Measurements from ENCODE around the gene NRARP.

GRCh38 chr9:137251490-137252268 is 50.4 kb downstream of the NRARP start:
- TF ChIP-seq CTCF (IDR thresholded peaks at IDR 0.05) (no peak), ZBTB21 (CRISPR knock-in tag; IDR thresholded peaks at IDR 0.05; ENCODE audit: borderline replicate concordance) (no peak), ZNF121 (CRISPR knock-in tag; IDR thresholded peaks at IDR 0.05) (no peak), ELF4 (CRISPR knock-in tag; IDR thresholded peaks at IDR 0.05; ENCODE audit: low read depth) (no peak)
- TF ChIP-seq, protein P1, sequence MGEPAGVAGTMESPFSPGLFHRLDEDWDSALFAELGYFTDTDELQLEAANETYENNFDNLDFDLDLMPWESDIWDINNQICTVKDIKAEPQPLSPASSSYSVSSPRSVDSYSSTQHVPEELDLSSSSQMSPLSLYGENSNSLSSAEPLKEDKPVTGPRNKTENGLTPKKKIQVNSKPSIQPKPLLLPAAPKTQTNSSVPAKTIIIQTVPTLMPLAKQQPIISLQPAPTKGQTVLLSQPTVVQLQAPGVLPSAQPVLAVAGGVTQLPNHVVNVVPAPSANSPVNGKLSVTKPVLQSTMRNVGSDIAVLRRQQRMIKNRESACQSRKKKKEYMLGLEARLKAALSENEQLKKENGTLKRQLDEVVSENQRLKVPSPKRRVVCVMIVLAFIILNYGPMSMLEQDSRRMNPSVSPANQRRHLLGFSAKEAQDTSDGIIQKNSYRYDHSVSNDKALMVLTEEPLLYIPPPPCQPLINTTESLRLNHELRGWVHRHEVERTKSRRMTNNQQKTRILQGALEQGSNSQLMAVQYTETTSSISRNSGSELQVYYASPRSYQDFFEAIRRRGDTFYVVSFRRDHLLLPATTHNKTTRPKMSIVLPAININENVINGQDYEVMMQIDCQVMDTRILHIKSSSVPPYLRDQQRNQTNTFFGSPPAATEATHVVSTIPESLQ (CRISPR knock-in tag; IDR thresholded peaks at IDR 0.05): no peak

Measured in WTC11 (cell line).